IPS-NIHi11 (cell line): ENCODE measurements around the gene HIP1R.
"Not testable (repeated sequence)": the region's sequence is repeated elsewhere in the genome, so short reads cannot be mapped to it uniquely, and the experiment has no call there.

ENCODE experiments used
- DNase-seq: peaks from one replicate; pipeline ENCODE4 v3.0.0; 2012; ENCODE audit warnings: mixed read lengths, low spot score

Gene HIP1R

DNA sequence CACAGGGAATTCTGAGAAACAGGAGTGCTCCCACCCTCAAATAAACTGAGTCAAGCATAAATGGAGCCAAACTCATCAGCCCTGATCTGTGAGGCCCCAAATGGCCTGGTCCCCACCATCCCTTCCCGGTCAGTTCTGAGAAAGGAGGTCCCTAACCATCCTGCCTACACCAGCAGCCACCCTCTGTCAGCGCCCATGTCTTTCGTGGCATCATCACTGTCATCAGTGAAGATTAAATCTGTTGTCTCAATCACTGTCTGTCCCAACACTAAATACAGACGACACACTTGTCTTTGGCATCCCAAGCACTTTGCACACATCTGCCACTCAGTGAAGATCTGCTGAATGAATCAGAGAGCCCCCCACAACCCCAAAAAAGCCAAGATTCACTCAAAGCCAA lies 38.3 kb downstream of the HIP1R start:
- no peak for DNase-seq

DNA sequence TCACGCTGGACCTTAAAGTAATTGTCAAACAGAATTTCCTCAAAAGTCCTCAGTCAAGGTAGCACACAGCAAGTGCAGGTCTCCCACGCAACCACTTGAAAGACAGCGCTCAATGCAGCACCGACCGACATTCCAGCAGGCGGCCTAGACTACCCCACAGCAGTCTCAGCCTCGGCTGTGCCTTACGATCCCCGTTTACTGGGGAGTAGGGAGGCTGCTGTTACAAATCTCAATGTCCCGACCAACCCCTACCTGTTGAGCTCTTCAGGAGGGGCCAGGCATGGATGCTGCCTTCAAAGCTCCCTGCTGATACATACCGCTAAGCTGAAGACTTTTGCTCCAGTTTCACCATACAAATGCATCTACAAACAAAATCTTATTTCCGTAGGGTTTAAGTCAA lies 38.8 kb downstream of the HIP1R start:
- DNase-seq, result no peak

DNA sequence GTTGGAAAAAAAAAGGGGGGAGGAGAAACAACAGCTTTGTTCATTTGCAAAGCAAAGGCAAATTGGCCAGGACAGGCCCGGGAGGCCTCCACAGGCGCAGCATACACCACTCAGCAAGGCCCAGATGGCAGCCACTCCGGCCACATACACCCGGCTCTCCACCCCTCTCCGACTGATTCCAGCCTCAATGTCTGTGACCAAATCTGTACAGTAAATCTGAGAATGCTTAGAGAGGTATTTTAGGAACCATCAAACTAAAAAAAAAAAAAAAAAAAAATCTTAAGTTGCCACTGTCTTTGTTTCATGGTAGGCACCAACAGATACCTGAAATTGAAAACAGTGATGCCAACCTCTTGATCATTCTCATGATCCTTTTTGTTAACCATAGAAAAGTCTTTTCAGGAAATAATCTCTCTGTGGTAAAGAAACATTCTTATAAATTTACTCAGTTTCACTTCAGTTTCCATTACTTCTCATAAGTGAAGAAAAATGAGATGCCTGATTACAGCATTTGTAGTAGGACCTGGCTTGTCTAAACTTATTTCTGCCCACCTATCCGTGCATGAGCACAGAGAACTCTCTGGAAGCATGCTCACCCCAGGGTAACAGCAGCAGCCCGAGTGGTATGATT lies 40.4 kb downstream of the HIP1R start:
- no peak for DNase-seq

DNA sequence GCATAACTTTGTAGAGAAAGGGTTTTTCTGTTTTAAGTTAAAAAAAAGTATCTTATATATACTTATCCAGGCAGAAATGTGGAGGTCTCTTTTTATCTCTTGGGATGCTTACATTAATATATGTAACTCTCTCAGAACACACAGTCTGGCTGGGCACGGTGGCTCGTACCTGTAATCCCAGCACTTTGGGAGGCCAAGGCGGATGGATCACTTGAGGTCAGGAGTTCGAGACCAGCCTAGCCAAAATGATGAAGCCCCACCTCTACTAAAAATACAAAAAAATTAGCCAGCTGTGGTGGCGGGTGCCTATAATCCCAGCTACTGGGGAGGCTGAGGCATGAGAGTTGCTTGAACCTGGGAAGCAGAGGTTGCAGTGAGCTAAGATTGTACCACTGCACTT lies 41.0 kb downstream of the HIP1R start:
- not testable (repeated sequence) for DNase-seq

DNA sequence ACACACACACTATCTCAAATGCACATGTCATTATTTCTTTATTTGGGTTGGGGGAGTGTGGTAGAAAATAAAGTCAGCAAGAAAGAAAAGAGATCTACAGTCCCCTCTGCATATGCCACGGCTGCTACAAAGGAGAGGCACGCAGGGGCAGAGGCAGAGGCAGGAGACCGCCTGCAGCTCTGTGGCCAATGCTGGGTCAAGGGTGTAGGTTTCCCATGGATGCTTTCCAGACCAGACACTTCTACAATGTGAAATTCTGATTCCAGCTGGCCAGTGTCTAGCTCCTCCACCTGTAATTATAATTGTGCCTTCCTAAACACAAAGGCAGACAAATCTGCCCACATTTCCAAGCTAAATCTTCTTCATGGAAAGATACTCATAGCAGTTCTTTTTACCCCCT lies 41.5 kb downstream of the HIP1R start:
- no peak for DNase-seq

DNA sequence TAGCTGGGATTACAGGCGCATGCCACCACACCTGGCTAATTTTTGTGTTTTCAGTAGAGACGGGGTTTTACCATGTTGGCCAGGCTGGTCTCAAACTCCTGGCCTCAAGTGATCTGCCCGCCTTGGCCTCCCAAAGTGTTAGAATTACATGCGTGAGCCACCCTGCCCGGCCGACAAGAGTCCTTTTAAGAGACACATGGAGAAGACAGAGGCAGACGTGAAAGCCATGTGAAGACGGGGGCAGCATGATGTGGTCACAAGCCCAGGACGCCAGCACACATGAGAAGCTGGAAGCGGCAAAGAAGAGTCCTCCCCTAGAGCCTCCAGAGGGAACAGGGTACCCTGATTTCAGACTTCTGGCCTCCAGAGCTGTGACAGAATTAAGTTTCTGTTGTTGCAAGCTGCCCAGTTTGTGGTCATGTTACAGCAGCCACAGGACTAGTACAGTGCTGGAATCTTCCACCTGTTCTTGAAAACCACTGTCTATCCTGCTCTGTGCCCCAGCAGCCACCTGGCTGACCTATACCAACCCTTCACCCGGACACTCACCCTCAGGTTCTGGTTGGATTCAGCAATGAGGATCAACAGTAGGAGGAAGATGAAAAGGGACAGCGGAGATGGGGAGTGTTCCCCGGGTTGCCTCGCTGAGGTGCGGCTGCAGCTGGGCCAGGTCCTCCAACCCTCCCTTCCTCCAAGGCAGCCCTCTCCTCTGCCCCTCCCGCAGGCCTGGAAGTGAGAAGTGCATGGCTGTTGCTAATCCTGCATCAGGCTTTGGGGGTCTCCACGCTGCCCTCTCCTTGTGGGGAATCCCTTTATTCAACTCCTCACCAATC lies 43.7 kb downstream of the HIP1R start:
- DNase-seq, result no peak

DNA sequence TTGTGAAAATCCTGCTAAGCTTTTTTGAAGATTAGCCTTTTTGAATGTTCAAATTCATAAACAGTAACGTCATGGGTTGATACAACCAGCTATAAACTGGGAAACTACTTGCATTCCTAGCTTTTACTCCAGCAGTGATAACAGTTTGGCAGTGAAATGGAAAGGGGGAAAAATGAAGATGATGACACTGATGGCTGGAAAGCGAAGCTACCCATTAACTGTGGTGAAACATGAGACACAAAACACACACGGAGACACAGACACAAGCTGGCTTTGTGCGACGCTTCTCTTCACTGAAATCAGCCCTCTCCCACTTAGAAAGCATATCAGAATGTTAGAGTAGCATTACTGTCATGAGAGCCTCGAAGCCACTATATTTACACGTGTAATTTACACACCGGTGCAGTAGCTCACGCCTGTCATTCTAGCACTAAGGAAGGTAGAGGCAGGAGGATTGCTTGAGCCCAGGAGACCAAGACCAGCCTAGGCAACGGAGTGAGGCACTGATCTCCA lies 45.0 kb downstream of the HIP1R start:
- no peak for DNase-seq

DNA sequence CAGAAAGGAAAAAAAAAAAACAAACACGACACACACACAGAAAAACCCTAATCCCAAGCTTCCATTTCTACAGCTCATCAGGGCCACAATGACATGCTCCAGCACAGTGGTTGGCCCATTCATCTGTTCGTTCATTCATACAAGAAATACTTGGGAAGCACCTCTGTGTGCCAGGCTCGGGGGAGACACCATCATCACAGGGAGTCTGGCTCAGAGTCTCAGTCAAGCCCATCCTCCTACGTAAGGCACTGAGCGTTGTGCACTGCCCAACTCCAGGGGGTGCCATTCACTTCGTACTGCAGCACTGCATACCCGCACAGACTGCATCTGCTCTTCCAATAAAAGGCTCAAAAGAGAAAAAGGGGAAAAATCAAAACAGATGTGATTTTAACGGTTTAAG lies 45.4 kb downstream of the HIP1R start:
- peak; percentile 61 for DNase-seq

DNA sequence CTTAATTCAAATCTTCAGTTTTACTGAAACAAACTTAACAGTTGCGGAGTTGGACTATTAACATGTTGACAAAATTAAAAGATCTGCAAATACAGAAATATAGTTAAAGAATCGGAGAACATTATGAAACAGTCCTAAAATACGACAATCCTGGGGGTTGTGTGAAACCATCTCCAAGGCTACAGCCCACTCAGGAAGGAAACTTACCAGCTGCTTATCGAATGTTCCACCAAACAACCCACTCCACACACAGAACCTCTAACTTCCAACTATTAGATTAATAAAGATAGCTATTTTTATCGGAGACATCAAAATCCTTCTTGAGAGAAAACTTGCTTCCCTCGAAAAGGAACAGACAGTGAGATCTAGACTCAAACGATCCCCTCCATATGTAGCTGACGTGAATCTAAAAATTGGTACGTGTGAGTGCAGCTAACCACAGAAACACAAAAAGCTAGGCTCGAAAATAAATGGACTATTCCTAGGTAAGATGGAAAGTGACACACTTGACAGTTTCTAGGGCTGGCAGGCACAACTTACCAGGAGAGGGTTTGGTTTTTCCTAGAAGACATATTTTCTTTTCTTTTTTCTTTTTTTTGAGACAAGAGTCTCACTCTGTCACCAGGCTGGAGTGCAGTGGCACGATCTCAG lies 47.8 kb downstream of the HIP1R start:
- DNase-seq, result no peak

DNA sequence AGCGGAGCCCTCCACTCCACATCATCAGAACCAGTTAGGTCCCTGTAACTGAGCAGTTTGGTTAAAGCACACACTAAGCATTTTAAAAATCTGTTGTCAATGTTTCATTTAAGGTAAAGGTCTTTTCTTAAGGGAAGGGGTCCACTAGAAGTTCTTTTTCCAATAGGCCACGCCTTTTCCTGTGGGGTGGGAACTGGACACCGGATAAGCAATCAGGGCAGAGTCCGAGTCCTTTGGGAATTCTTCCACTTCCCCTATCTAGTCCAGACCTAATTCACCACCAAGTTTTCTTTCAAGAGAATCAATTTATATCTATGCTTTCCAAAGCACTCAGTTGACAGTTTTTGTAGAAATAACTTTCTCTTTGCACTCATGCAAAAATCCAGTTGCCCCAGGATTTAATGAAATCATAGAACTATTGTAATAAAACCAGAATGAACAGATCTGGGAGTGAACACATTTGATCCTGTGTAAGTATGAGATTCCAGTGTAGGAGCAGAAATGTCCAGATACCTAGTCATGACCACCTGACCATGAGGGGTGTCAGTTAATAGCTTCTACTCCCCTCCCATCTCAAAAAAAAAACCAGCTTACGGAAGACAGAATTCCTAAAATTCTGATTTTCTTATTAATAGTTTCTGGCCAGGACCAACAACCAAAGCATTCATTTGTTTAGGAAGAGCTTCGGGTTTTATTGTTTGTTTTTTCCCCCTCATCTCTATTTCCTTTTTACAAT lies 49.0 kb downstream of the HIP1R start:
- no peak for DNase-seq

DNA sequence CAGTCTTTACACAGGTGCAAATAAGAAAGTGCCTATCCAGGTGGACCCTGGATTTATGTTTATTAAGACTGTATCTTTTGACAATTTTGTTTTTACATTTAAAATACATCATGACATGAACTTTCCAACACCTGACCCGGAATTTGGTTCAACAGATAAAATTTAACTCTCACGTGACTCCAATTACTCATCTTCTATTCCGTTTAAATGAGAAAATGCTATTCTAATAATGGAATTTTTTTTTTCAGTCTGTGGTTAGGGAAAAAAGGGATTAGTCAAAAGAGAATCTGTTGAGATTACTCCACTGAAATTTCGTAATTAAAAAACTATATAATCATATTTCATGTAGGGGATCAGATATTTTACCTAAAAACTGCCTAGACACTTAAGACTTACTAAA lies 49.6 kb downstream of the HIP1R start:
- DNase-seq, result no peak

DNA sequence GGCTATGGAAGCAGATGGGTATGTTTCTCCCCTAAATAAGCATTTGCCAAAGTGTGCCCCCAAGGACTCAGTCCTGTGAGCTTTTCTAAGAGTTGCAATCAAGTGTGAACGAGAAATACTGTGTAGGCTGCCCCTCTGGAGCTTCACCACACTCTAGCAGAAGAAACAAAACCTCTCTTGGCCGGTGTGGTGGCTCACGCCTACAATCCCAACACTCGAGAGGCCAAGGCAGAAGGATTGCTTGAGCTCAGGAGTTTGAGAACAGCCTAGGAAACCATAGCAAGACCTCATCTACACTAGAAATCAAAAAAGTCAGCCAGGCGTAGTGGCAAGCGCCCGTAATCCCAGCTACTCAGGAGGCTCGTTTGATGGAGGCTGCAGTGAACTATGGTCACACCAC lies 50.9 kb downstream of the HIP1R start:
- no peak for DNase-seq

DNA sequence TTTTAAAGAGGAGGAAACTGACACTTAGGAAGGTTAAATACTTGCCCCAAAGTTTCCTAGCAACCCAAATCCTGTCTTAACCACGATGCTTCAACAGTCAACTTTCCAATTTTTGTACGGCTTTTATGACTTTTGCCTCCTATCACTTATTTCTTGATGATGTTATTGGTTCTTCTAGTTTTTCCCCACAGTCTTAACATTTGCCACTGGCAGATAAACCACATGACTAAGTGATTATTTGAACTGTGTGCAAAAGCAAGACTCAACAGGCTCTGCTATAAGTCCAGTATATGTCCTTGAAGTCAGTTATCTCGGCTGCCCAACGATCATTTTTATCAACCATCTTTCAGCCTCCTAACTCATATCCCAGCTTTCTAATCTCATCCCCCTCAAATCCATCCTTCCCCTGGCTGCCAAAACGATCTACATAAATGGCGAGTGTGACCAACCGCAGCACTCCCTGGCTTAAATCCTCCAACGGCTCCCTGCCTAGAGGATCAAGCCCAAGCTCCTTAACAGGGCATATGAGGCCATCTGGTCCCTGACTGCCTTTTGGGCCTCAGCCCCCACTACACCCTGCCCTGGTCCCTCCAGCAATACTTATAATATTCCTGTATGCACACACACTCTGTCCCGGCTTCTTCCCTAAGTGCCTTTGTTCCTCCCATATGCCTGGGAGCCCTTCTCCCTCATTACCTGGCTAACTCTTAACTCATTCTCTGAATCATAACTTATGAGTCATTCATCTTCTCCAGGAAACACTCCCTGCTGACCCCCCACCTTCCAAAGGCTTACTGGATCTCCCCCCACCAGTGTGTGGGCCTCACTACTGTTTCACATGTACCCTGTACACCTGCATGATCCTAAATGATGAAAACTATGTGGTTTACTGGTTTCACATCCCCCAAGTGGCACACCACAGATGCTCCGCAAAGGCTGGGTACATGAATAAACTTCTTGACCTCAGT lies 51.9 kb downstream of the HIP1R start:
- DNase-seq, result no peak

DNA sequence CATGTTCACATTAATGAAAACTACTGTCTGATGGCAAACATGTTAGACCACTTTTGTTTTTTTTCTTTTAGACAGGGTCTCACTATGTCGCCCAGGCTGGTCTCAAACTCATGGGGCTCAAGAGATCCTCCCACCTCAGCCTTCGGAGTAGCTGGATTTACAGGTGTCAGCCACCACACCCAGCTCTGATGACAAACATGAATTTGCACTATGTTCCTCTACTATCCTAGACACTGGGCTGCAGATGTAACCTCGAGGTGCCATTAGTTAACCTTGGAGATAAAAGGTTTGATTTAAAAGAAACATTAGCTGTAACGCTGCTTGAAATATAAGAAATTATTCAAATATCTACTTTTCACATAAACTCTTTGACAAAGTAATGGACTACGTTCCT lies 52.6 kb downstream of the HIP1R start:
- no peak for DNase-seq

DNA sequence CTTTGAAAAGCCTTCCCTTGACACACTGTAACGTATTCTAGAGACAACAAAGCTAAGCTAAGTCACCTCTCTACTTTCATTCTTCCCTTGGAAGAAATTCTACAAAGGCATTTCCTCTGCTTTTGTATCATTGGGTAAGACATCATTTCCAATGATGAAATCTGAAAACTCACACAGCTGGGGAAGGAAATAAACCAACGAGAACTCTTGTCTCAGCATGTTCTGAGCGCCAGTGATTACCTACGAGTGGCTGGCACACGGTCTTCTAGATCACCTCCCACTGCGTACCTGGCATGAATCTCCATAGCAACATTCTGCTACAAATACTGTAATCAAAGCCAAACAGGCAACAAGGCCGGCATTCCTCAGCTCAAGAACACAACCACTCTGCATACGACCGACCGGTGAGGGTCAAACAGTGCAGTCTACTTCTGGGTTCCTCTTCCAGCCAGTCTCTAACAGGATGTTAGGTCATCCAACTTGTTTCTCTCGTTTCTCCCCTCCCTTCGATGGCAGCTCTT lies 53.0 kb downstream of the HIP1R start:
- DNase-seq, result peak; percentile 65

DNA sequence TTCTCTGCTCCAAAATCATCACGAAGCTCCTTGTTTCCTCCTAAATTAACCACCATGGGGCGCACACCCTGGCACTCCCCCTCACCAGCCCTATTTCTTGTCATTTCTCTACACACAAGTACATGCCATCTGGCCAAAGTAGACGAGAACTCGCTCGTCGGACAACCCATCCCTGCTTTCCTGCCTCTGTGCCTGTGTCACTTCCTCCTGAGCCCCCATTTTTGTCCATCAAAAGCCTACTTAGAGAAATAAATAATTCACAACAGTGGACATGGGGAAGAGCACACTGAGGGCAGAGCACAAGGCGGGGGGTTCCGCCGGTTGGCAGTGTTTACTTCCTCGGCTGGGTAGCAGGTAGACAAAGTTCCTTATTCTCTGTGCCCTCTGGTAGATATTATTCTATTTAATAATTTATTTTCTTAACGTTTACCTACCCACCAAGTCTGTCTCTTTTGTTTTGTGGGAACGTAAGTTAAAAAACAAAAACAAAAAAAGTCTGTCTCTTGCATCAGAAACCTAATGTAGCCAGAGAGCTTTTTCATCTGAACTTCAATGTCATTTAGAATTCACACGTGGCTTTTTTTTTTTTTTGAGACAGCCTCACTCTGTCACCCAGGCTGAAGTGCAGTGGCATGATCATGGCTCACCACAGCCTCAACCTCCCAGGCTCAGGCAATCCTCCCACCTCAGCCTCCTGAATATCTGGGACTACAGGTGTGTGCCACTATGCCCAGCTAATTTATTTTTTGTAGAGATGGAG lies 54.7 kb downstream of the HIP1R start:
- DNase-seq, result no peak

DNA sequence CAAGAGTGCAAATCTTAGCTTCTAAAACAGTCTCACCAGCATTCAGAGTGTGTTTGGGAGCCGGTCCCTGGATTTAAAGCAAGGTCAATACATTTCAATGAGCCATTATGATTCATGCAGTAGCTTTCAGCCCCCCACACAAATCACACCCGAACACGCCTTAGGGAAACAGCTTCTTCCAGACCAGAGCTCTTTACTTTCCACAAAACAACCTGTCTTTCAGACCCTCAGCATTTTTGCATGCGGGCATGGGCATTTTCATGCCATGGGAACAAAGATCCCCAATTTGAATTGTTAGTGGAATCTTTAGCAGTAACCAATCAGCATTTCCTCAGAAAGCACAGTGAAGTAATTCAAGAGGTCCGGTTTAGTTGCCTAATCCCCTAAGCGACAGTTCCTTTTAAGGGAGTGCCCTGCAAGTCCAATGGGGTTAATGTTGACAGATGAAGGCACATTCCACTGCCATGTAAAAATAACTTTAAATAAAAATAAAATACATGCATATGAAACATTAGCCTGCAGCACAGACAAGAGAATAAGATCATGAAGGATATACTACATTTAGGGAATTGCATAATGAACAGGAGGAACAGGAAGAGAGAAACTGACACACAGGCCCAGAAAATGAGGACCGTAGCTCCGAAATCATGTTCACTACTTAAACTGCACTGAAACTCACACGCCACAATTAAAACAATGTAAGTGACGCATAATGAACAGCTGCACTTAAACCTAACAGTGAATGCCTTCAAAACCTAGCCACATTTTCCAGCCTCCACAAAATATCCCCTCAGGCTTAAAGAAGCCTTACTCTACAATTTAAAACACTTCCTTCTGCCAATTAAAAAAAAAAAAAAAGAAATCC lies 56.6 kb downstream of the HIP1R start:
- peak; percentile 53 for DNase-seq

DNA sequence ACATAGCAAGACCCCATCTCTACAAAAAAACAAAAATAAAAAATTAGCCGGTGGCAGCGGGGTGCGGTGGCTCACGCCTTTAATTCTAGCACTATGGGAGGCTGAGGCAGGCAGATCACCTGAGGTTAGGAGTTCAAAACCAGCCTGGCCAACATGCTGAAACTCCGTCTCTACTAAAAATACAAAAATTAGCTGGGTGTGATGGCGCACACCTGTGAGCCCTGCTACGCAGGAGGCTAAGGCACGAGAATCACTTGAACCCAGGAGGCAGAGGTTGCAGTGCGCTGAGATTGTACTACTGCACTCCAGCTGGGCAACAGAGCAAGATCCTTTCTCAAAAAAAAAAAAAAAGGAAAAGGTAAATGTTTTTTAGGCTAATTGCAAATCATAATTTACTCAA lies 57.5 kb downstream of the HIP1R start:
- DNase-seq, result not testable (repeated sequence)
